Coronary artery (tissue), 2 donors: Measurements from ENCODE around the gene L3MBTL1.

Source experiments
- DNase-seq: peaks from one replicate; pipeline ENCODE4 v3.0.0-alpha.2; 2017; ENCODE audit warnings: low spot score
- H3K27ac ChIP-seq, 2 donors: fragments of 200-600 bp; sonication (generic); one replicate each; pipeline ENCODE4 v1.5.1; 2016 to 2019
- H3K4me3 ChIP-seq: fragments of 200-600 bp; sonication (generic); 2 replicates; pipeline ENCODE4 v1.5.1; 2016; ENCODE audit warnings: mild to moderate bottlenecking, moderate library complexity
- TF ChIP-seq, protein P1 (sequence below): fragments of 200-600 bp; sonication (generic); IDR thresholded peaks from one replicate; pipeline ENCODE4 v1.5.1; 2019; ENCODE audit warnings: antibody characterized with exemption

Gene L3MBTL1

DNA sequence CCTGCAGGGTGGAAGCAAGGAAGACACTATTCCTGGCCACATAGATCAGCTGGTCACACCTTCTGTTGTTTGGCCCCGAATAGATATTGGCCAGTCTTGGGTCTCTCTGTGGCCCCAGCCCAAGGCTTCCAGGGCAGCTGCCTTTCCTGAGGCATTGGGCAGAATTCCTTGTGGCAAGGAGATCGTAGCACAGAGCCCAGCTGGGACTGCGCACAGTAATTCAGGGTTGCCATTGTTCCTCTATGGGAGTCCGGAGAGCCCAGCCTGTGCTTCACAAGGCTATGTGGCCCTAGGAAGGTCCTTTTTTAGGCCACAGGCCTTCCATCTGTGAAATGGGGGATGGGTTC lies 58.2 kb downstream of the L3MBTL1 start:
- TF ChIP-seq, protein P1, sequence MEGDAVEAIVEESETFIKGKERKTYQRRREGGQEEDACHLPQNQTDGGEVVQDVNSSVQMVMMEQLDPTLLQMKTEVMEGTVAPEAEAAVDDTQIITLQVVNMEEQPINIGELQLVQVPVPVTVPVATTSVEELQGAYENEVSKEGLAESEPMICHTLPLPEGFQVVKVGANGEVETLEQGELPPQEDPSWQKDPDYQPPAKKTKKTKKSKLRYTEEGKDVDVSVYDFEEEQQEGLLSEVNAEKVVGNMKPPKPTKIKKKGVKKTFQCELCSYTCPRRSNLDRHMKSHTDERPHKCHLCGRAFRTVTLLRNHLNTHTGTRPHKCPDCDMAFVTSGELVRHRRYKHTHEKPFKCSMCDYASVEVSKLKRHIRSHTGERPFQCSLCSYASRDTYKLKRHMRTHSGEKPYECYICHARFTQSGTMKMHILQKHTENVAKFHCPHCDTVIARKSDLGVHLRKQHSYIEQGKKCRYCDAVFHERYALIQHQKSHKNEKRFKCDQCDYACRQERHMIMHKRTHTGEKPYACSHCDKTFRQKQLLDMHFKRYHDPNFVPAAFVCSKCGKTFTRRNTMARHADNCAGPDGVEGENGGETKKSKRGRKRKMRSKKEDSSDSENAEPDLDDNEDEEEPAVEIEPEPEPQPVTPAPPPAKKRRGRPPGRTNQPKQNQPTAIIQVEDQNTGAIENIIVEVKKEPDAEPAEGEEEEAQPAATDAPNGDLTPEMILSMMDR: no peak
- no peak overlapping the region for H3K27ac ChIP-seq
- no peak for DNase-seq
- H3K4me3 ChIP-seq: no peak overlapping the region

GRCh38 chr20:43567477-43567876 lies 60.0 kb downstream of the L3MBTL1 start:
- Histone ChIP-seq H3K27ac (no peak overlapping the region), H3K4me3 (no peak overlapping the region)
- TF ChIP-seq, protein P1: no peak
- DNase-seq: no peak

- H3K4me3 ChIP-seq: no peak overlapping the region
- TF ChIP-seq, protein P1: no peak
- DNase-seq: no peak
- H3K27ac ChIP-seq: no peak overlapping the region
Observed at GRCh38 chr20:43568706-43569105, 61.2 kb downstream of the L3MBTL1 start.

DNA sequence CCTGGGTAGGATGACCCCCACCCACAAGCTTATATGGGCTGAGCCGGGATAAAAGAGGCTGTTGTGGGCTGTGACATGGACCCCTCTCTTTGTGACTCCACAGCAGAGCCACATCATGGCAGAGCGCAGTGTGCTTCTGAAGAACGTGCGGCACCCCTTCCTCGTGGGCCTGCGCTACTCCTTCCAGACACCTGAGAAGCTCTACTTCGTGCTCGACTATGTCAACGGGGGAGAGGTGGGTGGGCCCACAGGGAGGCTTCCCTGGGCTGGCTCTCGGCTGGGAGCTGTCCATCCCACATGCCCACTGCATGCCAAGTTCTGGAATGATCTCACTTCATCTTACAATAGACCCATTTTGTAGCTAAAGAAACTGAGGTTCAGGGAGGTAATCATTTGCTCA lies 61.8 kb downstream of the L3MBTL1 start:
- DNase-seq: no peak

GRCh38 chr20:43570496-43570895 lies 63.0 kb downstream of the L3MBTL1 start:
- TF ChIP-seq, protein P1: no peak
- DNase-seq: no peak
- H3K27ac ChIP-seq: no peak overlapping the region
- H3K4me3 ChIP-seq: no peak overlapping the region

More for the DNA sequence above, 61.8 kb downstream of the L3MBTL1 start:
- Histone ChIP-seq H3K27ac (no peak overlapping the region), H3K4me3 (no peak overlapping the region)
- TF ChIP-seq, protein P1: no peak

DNA sequence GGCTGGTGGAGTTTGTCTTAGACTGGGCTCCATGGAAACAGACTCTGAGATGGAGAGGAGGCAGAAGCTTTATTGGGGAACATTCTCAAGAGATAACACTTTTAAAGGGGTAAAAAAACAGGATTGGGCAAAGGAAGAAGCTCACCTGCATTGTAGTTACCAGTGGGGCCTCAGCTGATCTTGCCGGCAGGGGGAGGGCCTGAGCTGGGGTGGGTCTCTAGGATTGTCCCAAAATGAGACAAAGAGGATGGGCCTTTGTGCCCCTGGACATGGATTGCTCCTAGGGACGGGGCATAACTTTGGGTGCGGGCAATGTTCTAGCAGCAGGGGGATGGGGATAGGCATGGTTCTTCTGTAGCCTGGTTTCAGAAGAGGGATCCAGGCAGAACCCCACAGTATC lies 63.8 kb downstream of the L3MBTL1 start:
- TF ChIP-seq, protein P1: no peak
- DNase-seq: no peak
- Histone ChIP-seq H3K27ac (no peak overlapping the region), H3K4me3 (no peak overlapping the region)

DNA sequence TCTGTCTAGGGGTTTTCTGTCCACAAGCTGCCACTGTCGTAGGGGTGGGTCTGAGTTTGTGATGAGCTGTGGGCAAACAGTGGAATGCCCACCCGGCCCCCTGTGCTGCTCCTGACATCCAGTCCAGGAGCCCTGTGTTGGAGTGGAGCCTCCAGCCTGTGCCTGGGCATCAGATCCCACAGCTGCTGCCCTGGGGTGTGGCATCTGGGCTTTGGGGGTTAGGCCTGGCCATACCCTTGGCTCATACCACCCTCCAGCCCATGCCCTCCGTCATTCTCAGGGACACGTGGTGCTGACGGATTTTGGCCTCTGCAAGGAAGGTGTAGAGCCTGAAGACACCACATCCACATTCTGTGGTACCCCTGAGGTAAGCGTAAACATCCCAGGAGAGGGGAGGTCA lies 64.3 kb downstream of the L3MBTL1 start:
- TF ChIP-seq, protein P1: no peak
- Histone ChIP-seq H3K4me3 (no peak overlapping the region), H3K27ac (no peak overlapping the region)
- no peak for DNase-seq
